CD4-positive, alpha-beta T cell treated with Interleukin-4 for 4 hours (primary cell): Measurements from ENCODE around the gene PERM1.
"Not testable (repeated sequence)": the region's sequence is repeated elsewhere in the genome, so short reads cannot be mapped to it uniquely, and the experiment has no call there.

Experiments used
- DNase-seq: peaks from one replicate; pipeline ENCODE4 v3.0.0-alpha.2; 2020

PERM1 gene

DNA sequence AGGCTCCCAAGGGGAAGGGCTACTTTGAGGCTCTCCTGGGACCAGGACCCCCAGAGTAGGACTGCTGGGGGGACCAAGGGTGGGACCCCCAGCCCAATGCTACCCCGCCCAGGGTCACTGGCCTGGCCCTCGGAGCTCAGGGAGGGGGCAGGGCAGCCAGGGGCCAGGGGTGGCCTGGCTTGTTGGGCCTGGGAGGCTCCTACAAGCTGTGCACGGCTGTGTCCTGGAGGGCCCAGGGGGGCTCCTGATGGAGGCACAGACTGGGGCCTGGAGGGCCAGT lies 15.8 kb upstream of the PERM1 start:
- no peak for DNase-seq

DNA sequence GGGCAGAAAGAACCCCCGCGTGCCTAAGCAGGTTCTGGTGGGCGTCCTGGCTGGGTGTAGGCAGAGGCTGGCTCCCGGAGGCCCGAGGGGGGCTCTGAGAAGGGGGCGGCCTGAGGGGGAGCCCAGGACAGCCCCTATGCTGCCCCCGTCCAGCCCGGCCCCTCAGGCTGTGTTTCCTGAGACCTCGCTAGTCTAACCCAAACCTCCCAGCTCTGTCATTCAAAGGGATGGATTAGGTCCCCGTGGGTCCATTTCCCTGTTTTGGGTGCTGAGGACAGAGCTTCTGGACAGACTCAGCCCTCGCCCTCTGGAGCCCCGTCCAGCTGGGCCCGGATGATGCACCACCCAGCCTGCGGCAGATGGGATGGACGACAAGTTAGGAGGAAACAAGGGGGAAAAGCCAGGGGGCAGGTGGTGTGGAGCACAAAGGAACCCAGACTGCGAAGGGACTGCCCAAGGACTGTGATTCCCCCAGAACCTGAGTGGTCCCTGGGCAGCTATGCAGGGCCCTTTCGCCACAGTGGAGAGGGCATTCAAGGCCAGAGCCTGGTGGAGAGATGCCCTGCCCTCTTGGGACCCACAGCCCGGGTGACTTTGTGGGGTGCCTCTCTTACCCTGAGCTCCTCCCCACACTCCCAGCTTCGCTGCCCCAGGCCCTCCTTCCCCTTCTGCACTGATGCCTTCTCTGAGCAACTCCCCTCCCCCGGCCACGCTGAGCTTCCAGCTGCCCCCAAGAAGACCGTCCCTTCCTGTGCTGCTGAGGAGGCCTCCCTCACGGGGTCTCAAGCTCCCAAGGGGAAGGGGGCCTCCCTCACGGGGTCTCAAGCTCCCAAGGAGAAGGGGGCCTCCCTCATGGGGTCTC lies 15.2 kb upstream of the PERM1 start:
- no peak for DNase-seq

DNA sequence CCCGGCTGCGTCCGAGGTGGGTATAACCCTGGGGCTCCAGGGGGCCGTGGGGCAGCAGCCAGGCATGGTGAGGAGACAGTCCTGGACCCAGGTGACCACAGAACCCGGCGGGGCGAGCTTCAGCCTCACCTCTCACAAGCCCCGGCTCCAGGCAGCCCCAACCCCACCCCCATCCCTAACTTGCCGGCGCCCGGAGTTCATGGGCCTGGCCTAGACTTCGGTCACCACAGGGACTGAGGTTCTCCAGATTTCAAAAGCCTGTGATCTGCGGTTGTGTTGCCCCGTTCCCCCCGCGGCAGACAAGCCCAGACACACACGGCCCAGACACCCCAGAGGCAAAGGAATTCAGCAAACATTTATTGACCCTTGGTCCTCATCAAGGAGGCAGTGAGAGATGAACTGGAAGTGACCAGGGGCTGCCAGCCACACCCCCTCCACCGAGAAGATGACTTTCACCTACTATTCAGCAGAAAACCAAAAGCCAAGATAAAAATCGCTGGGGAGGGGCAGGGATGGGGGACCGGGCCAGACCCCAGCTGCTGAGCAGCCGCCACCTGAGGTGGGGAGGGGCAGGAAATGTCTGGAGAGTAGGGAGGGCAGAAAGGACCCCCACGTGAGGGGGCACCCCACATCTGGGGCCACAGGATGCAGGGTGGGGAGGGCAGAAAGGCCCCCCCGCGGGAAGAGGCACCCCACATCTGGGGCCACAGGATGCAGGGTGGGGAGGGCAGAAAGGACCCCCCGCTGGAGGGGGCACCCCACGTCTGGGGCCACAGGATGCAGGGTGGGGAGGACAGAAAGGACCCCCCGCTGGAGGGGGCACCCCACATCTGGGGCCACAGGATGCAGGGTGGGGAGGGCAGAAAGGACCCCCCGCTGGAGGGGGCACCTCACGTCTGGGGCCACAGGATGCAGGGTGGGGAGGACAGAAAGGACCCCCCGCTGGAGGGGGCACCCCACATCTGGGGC lies 14.1 kb upstream of the PERM1 start:
- DNase-seq: no peak

GRCh38 chr1:994546-994945 lies 12.7 kb upstream of the PERM1 start:
- not testable (repeated sequence) for DNase-seq

DNA sequence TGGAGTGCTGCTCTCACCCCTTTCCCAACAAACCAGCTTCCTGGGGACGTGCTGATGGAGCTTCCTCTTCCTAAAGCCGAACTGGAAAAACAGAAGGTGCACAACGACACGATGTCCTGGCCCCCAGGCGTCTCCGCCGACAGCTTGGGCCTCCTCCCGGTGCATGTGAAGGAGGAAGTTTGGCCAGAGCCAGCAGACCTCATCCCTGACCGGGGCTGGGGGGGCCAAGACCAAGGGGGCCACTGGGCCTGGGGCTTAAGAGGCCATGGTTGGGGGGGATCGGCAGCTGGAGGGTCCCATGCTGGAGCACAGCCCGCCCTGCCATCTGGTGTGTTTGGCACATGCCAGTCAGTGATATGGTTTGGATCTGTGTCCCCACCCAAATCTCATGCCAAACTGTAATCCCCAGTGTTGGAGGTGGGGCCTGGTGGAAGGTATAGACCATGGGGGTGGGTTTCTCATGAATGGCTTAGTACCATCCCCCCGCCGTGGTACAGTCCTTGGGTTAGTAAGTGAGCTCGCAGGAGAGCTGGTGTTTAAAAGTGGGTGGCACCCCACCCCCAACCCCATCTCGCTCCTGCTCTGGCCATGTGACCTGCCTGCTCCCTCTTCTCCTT lies 11.6 kb upstream of the PERM1 start:
- no peak for DNase-seq

GRCh38 chr1:992362-992761 lies 10.5 kb upstream of the PERM1 start:
- DNase-seq: no peak

DNA sequence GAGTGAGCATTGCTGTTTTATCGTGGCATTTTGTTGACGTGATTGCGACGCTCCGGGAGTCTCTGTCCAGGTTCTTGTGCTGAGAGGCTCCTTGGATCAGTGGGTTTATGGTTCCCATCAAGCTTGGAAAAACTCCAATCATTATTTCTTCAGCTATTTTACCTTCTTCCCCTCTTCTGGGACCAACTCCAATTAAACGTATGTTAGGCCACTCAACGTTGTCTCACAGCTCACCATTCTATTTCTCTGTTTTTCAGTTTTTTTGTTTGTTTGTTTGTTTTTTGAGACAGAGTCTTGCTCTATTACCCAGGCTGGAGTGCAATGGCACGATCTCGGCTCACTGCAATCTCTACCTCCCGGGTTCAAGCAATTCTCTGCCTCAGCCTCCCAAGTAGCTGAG lies 10.0 kb upstream of the PERM1 start:
- DNase-seq: no peak

- DNase-seq: not testable (repeated sequence)
Observed at GRCh38 chr1:991275-991674, 9.4 kb upstream of the PERM1 start.

GRCh38 chr1:988061-988460 lies 6.2 kb upstream of the PERM1 start:
- not testable (repeated sequence) for DNase-seq

GRCh38 chr1:985126-985525 lies 3.2 kb upstream of the PERM1 start:
- no peak for DNase-seq

- DNase-seq: no peak
Observed at GRCh38 chr1:984476-984814, 2.6 kb upstream of the PERM1 start.

DNA sequence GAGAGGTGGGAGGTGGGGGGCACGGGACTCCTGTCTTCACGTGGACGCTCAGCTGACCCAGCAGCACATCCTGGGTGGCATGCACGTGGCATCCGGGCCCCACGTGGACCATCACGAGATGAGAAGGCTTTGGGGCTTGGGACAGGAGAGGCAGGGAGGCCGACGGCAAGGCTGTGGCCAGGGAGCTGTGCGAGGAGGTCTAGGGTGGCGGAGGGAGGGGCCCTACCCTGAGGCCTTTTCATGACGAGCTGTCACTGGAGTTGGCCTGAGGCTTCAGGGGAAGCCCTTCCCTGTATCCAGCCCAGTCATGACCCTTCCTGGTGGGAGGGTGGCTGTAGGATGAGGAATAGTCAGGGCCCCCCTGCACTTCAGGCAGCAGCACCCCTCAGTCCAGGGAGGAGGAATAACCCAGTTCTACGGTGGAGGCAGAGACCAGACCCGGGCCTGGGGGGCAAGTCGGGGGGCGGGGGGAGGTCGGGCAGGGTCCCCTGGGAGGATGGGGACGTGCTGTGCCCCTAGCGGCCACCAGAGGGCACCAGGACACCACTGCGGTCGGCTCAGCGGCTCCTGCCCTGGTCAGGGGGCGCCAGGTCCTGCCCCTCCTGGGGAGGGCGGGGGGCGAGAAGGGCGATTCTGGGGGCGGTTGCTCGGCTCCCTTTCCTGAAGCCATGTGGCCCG lies 2.0 kb upstream of the PERM1 start:
- DNase-seq: peak; percentile 40

DNA sequence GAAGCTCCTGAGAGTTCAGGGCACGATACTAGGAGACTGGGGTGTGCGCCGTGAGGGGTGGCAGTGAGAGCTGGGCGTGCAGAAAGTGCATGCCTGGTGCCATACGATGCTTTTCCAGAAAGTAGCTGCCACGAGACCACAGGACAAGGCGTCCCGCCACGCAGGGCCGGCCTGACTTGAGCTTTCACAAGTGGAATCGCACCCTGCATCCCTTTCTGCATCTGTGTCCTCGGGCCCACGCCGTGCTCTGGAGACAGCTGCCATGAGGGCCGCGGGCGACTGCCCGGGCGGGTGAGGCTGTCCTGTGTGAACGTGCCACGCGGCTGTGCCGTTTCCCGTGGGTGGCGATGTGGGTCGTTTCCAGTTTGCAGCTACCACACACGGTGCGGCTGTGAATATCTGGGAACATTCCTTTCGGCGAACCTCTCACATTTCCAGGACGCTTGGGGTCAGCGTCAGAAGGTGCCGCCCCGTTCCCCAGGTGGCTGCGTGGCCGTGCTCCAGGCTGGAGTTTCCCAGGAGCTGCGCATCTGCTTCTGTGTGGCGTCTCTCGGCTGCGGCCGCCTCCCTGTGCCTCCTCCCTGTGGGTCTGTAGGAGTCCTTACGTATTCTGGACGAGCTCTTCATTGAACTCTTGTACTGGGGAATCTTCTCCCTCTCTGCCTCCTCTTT lies 1.0 kb upstream of the PERM1 start:
- DNase-seq: no peak

GRCh38 chr1:981491-981954 lies 370 bp downstream of the PERM1 start:
- DNase-seq: no peak

DNA sequence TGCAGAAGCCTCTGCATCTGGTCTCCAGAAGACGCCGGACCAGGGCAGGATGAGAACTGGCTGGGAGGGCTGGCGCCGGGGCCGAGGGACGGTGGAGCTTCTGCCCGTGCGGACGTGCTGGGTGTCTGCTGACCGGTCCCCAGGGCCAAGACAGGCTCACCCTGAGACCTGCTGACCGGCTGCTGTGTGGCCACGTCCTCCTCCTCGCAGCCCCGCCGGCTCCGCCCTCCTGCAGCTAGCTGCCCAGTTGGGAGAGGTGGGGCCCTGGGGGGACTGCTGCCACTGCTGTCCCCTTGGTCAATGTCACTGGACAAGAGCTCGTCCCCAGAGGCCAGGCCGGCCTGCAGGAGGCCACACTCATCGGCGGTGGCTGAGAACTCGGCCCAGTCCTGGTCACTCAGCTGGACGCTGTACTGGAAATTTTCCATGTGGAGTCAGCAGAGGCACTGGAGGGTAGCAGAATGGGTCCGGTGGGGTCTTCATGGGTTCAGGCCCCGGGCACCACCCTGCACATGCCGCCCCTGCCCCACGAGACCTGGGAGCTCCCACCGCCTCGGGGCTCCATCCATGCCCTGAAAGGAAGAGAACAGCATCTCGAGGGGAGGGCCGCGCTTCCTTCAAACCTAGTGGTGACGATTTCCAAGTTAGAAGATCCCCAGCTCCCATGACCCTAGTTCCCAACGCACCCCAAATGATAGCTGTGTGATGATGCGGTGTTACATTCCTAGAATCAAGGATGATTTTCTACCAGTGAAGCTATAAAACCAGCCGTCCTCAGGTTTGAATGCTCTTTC lies 1.1 kb downstream of the PERM1 start:
- no peak for DNase-seq

DNA sequence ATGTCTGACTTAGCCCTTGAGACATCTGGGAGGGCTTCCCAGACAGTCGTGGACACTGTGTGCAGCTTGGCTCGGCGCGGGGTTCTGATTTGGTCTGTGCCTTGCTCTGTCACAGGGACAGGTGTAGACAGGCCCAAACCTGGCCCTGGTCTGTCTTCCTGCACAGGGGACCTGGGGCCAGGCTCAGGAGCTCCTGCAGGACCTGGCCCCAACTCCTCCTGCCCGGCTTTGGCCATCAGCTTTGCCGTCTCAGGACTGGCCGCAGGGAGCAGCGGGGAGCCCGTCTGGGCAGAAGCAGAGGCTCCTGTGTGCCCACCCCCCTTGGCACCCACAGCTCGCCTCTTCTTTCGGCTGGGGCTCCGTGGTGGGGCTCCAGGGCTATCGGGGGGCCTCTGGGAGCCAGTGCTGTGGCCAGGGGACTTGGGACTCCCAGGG lies 1.7 kb downstream of the PERM1 start:
- DNase-seq: no peak

DNA sequence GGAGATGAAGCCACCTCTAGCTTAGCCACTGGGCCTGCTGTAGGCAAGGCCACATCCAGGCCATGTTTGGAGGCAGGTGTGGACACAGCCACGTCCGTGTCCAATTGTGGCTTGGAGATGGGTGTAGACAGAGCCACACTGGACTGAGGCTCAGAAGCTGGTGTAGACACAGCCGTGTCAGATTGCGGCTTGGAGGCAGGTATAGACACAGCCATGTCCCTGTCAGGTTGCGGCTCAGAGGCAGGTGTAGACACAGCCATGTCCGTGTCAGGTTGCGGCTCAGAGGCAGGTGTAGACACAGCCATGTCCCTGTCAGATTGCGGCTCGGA lies 2.2 kb downstream of the PERM1 start:
- DNase-seq: no peak

DNA sequence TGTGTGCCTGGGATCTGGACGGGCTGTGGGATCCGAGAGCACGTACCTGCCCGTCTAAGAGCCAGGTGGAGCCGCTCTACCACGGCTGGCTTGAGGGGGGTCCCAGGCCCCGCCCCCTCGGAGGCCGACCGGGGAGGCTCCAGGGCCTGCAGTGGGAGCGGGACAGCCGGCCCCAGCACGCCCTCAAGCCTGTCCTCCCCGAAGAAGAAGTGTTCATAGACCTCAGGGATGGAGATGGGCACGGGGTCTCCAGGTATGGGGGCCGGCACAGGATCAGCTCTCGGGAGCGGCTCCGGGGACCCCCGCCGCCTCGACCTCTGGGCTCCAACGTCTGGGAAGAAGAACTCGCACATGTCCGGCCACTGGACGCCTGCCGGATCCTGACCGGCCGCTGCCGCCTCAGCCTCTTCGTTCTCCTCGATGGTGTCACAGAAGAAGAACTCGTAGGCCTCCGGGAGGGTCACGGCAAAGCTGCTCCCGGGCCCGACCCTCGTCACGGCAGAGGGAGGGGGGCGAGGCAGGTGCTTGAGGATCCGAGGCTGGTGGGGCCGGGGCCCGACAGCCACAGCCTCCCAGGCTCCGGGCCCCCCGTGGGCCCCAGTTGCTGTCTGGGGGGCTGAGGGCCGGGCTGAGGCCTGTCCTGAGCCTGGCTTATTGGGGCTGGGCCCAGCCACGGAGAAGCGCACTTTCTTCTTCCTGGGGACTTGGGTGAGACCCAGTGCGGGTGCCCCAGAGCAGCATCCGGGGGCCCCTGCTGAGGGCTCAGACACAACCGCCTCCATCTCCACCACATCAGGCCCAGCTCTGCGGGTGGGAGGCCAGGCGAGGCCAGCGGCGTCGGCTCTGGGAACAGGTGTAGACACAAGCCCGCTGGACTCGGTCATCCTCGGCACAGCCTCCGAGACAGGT lies 2.8 kb downstream of the PERM1 start:
- no peak for DNase-seq

GRCh38 chr1:978069-978834 lies 3.6 kb downstream of the PERM1 start:
- no peak for DNase-seq

DNA sequence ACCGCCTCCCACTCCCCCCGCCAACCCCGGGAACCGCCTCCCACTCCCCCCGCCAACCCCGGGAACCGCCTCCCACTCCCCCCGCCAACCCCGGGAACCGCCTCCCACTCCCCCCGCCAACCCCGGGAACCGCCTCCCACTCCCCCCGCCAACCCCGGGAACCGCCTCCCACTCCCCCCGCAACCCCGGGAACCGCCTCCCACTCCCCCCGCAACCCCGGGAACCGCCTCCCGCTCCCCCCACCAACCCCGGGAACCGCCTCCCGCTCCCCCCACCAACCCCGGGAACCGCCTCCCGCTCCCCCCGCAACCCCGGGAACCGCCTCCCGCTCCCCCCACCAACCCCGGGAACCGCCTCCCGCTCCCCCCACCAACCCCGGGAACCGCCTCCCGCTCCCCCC lies 5.1 kb downstream of the PERM1 start:
- not testable (repeated sequence) for DNase-seq
